Fibroblast of skin of right biceps (primary cell): Measurements from ENCODE around the gene ATP10A.

ENCODE experiments used
- DNase-seq: peaks from one replicate; pipeline ENCODE4 v3.0.0-alpha.2; 2013

The ATP10A gene

DNA sequence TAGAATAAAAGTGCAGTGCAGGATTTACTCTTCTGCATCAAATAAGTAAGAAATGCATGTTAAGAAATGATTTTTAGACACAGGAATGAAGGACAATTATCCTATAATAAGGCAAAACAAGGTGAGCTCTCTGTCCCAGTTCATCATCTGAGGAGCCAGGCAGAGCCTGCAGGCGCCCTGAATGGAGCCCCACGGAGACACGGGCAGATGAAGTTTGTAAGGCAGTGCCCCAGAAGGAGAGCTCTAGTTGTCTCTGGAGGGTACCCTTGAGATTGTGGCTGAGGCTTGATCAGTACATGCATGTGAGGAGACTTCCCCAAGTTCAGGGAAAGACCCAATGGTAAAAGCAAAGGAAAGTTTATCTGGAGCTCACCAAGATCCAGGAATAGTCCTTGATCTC, 50.3 kb downstream of the ATP10A start:
- DNase-seq, result no peak

DNA sequence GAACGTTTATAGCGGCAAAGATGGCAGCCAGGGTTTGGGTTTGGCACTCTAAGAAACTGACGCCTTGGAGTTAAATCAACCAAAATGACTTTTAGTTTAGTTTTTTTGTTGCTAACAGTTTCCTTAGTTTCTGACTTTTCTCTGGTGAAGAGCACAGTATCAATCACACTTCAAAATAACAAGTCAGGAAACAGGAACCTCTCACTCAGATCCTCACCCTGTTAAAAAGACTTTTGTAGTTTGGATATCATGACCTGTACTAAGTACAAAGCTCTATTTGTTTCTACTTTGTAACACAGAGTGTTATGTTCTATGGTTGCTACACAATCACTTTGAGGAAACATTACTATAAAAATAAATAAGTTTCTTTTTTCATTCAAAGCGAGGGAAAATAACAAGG, 51.1 kb downstream of the ATP10A start:
- DNase-seq, result no peak

DNA sequence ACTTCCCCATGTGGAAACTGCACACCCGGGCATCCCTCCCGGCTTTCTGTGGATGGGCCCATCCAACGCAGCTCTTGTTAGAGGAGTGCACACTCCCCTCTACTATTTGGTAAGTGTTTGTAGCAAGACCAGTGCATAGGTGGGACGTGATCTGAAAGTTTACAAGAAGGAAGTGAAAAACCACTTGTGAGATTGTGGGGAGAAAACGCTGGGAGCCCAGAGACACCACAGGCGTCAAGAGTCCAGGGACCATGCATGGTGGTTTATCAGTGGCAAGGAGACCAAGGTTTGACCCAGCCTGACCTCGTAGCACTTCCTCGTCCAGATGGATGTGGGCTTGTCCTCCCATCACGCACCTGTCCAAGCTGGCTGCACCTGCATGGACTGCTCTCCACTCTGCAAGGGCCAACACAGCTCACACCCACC, 51.6 kb downstream of the ATP10A start:
- no peak for DNase-seq

DNA sequence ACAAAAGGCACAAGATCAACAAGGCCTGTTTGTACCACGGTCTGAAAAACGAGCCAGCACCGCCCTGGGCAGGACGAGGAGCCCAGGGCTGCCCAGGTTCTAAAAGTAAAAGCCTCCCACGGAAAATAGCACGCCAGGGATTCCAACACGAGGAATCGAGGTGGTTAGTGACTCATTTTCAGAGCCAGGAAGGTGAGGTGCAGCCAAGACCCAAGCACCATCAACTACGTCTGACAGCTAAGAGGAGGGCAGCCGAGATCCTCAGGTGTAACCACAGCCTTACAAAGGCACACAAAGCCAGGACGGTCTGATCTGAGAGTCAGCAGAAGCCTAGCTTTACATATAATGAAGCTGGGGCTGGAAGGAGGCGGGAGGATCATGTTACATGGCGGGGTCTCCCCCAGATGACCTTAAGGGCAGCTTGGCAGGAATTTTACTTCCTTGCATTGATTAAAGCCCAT, 52.5 kb downstream of the ATP10A start:
- DNase-seq, result no peak

DNA sequence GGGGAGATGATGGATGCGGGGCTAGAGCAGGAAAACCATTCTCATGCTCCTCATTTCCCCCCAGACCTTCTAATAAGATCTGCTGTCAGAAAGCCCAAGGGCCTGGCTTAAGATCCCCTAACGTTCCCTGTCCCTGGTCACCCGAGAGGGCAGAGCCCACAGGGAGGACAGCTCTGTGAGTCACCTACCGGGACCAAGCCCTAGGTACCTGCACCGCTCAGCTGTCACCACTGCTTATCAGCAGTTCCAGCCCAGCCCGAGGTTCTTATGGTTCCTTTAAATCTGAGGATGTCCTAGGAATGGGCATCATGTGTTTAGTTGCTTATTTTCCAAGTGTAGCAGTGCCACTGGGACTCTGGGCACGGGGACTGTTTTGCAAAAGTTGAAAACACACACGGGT, 53.0 kb downstream of the ATP10A start:
- no peak for DNase-seq

DNA sequence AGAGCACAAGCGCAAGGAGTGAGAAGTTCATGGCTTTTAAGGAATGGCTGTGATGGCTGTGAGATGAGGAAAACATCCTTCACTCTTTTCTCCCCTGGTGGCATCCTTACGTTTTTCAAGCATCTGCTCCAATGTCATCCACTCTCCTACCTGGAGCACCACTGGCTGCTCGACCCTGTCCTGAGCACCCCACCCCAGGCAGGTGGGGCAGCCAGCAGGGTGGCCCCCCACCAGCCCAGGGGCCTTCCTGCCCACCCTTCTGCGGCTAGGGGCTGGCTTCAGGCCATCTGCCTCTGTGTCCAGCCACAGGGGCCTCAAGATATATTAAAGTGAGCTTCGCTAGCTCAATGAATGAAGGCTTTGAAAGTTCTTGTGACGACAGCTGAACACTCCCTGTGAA, 56.1 kb downstream of the ATP10A start:
- no peak for DNase-seq

DNA sequence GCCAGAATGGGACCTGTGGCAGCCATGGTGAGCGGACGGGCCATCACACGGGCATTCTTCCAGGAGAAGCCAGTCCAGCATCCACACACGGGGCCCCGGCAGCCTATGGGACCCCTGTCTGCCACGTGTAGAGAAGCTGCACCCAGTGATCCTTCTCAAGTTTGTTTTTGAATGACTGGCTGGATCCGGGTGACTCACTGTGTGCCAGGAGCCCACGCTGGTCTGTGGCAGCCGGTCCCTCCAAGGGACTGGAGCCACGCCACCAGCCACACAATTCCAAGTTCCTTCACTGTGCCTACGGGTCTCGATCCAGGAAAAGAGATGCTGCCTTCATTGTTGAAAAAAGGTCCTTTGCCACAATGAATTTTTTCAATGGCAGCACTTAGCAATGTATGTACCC, 58.1 kb downstream of the ATP10A start:
- DNase-seq, result no peak

DNA sequence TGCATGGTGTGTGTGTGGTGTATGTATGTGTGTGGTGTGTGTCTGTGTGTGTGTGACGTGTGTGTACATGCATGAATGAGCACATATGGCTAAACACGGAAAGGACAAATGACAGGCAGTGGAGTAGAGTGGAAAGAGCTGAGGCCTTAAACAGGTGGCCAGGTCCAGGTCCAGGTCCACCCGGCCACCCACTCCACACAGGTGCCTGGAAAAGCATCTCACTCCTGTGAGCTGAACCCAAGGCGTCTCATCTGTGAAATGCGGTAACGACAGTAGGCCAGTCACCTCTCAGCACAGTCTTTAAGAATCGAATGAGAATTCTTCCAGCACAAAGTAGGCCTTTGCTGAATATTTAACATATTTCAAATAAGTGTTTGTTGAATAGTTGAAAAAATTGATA, 58.7 kb downstream of the ATP10A start:
- no peak for DNase-seq

DNA sequence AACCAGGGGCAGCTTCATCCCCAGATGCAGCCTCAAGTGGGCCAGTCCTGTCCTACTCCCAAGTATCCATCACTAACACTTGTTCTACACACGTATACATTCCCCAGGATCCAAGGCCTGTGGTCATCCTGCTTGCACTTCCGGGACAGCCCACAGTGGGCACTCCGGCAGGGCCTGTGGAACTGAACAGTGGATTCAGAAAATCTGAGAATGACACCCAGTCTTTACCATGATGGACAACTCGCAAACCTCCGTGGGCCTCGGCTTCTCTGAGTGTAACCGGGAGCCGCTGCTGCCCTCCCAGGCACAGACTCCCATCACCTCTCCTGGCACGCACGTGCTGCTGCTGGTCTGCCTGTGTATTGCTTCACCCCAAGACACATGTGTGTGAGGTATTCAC, 59.6 kb downstream of the ATP10A start:
- DNase-seq, result no peak

DNA sequence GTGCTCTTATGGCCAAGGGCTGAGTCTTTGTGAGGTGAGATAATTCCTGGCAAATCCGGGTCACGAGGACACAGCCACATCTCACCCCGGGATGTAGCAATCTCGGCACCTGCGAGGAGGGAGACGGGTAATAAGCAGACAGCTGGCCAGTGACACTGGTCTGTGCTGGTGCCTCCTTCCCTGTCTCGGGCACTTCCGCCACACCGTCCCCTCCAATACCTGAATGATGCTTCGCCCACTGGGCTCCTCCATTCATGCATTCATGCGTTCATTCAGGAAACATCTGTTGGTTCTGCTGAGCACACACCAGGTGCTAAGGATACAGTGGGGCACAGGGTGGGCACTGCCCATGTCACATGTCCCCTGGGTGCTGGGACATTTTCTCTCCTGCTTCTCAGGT, 60.1 kb downstream of the ATP10A start:
- DNase-seq, result no peak

DNA sequence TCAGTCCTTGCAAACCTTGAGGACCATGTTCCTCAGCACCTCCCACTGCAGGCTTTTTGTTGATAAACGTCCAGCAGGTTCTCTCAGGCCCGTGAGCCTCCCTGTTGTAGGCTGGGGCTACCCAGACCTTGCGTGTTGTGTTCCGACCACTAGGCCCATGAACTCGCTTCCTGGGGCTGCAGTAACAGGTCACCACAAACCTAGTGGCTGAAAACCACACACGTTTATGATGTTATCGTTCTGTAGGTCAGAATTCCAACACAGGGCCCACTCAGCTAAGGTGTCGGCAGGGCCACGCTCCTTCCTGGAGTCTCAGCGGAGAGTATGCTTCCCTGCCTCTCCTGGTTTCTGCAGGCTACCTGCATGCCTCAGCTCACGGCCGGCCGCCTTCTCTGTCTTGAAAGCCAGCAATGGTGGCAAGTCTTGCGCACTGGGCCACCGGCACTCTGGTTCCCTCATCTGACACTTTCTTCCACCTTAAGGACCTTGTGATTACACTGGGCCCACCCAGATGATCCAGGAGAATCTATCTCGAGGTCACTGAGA, 60.8 kb downstream of the ATP10A start:
- no peak for DNase-seq

DNA sequence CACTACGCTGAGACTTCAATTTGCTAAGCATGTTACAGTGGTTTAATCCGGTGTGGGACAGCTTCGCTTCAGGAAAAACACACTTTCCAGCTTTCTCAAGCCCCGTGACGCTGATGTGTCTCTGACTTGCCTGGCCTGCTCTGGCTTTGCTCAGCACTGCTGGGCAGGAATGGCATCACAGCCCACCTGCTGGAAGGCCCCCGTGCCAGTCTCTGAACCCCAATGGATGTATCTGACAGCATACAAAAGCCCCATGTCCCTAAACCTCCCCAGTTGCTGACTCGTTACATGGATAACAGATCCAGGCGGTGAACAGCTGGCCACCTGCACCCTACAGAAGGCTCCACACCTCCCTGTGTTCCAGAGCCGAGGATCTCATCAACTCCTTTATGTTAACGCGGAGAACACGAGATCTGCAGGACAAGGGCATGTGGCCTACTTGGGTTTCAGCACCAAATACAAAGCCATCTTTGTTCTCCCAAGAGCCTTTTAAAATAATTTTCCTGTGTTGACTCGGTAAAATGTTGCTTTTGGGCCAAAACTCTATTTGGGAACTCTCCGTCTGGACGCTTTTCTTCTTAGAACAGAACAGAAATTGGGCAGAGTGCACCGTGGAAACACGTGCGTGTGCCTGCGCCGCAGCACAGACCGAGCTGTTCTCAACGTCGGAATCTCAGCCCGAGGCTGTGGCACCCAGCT, 61.4 kb downstream of the ATP10A start:
- DNase-seq, result no peak

DNA sequence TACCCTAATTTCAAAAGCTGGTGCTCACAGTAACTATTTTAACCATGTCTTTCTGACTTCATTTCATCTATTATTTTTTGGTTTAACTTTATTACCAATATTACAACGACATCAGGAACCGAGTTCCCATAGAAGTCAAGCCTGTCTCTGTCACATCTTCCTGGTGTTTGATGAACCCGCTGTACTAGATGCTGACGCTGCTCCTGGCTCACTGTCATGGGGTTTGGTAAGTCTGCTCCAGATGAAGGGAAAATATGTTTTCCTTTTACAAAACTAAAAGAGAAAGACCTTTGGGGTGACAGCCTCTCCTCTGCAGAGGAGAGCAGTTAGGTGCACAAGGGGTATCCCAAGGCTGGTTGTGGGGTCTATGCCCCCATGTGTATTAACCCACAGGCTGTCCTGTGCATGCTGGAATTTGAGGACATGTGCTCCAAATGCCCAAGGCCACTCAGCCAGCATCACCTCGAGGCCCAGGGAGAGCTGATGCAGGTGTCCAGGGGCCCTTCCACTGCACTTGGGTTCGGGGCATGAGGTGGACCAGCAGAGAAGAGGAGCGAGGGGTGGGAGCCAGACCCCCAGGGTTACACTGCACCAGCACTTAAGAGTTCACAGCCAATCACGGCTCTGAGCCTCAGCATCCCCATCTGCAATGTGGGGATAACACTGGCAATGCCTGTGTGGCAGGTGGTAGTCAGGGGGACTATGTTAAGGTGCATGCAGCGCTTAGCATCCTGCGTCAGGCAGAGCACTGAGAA, 62.2 kb downstream of the ATP10A start:
- no peak for DNase-seq

DNA sequence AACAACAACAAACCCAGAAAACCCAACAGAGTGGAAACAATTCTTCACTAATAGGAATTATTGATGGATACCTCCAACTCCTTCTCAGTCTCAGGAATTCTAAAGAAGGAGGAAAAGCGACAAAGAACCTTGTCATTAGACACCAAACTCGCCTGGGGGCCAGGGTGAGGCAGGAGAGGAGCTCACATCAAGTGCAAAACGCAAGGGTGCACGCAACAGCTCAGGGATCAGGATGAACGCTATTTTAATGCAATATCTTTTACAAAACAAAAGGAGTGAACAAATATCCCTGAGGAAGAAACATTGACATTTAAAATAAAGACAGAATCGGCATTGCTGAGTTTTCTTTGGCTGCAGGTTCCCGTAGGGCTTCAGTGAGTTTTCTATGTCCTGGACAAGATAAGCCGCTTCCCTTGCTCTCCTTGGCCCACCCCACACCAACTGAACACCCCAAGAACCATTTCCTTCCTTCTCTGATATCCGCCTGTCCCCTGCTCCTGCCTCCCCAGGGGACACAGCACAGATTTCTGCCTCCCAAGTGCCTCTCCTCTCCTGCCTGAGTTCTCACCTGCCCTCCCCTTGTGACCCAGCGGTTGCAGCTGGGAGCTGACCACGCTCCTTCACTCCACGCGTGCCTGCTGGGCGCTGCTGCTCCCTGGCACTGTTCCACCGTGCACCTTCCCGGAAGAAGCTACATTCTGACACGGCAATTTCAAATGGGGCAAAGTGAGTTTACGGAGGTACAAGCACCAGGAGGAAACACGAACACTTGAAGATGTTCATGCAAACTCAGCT, 63.0 kb downstream of the ATP10A start:
- DNase-seq, result no peak

DNA sequence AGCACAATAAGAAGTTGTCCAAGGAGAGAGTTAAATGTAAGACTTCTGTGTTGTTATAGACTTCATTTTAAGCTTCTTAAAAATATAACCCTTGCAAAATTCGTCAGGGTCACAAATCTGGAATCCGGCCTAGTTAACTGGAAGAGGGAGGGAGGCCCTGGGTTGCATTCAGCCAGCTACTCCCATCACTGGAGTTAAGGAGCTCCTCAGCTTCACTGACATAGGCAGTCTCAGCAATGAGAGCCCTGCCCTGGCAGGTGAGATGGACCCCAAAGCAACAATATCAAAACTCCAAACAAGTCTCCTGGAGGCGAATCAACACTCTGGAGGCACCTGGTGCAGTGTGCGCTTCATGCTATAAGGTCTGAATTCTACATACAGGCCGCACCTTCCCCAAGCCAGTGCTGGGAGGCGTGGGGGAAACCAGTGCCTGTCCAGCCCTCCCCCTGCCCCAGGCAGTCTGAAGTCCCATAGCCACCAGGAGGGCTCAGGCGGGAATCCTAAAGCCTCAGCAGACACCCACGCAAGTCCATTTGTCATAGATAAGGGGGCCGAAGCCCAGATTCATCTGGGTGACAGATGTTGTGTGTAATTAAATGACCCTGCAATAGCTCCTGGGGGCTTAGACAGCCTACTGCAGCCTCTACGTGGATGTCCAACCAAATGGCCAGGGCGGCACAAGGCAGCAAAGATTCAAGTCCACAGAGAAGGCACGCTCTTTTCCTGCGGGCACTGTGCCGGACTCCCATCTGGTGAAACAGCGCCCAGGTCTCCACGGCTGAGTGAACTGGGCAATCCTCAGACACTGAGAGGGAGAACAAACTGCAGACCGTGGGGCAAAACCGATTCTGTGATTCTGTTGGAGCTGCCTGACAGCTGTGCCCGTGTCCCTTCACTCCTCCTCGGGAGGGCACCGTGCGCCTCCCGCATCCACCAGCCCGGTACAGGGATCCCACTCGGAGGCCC, 64.9 kb downstream of the ATP10A start:
- DNase-seq, result no peak

DNA sequence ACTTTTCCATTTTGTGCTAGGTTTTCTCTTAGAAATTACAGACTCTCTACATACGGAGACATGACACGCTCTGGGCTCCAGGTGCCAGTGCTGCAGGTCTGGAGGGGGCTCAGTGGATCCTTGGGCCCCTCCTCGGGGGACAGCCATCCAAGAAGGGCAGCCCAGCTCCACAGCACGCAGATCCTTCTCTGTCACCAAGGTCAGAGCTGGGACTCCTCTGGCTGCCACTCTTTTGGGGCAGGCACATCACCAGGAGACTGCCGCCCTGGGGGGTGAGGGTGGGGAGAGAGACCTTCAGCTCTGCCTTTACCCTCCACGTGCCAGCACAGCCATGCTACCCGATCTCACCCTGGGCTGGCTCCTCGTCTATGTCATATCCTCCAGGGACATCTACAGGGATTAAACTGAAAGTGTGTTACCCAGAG, 65.6 kb downstream of the ATP10A start:
- no peak for DNase-seq

DNA sequence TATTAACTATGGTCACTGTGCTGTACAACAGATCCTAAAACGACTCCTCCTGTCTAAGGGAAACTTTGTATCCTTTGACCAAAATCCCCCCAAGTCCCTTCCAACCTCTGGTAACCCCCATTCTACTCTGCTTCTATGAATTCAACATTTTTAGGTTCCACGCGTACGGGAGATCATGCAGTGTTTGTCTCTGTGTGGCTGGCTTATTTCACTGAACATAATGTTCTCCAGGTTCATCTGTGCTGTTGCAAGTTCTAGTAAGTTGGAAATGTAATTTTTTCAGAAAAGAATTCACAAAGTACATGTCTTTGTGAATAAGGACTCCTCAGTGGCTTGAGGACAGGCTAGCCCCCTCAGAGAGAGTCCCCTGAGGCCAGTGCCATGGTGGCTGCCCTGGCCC, 66.1 kb downstream of the ATP10A start:
- DNase-seq, result no peak

DNA sequence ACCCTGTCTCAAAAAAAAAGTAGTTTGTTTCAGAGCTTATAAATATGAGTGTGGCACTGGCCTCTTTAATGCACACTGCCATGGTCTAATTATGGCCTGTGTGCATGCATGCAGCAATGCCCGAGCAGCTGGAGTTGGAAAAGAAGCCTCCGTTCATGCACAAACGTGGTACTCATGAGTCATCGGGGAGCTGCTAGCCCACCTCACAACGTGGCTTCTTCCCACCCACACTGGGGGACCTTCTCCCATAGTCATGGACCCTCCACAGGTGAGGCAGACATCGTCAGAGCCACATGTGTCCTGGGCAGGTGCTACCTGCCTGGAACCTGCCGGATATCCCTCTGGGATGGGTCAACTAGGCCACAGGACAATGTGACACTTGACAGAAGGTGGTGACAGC, 66.7 kb downstream of the ATP10A start:
- DNase-seq, result no peak

DNA sequence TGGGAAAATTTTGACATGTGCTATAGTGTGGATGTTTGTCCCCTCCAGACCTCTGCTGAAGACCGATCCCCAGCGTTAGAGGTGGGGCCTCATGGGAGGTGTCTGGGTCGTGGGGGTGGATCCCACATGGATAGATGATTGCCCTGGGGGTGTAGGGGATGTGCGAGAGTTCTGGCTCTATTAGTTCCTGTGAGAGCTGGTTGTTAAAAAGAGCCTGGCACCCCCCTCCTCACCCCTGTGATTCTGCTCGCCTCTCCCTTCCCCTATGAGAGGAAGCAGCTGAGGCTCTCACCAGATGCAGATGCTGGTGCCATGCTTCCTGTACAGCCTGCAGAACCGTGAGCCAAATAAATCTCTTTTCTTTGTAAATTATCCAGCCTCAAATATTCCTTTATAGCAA, 67.4 kb downstream of the ATP10A start:
- DNase-seq, result no peak

DNA sequence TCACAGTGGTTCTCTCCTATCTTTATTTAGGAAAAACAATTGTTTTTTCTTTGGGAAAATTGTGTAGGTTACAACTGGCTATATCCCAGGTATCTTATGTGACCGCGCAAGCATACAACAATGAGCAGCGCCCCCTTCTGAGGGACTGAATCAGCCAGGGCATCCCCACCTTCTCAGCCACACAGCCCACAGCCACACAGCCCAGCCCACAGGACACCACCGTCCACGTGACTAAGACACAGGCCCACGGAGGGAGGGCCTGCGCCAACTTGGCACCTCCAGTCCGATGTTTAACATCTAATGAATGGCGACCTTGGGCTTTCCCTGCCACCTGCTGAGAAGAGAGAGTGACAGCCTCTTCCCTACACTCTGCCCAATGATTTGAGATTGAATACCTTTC, 68.1 kb downstream of the ATP10A start:
- no peak for DNase-seq

DNA sequence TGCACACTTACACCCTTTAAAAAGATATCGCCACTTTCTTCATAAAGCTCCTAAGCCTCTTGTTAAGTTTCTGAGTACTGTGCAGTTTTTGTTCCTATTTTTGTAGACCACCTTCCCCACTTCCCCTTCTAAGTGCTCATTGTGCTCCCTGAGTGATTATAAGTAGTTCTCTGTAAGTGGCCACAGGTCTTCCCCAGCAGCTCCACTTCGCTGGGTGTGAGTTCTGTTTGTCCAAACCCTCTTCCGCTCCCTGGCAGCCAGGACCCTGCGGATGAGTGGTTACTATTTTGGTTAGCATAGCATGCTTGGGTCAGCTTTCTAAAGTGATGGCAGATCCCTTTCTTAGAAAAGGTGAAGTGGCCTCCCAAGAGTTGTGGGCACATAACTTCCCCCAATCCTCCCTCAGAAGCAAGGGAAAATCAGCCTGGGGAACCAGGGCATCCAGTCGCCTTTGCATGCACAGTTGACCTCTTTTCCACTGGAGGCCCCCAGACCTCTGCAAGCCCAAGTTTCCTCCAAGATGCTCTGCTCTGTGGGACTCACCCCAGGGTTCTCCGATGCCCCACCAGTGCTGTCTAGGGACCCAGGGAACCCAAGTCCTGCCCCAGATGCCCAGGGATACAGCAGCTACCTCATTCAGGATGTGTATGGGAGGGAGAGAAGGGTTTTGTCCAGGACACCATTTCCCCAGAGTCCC, 69.6 kb downstream of the ATP10A start:
- no peak for DNase-seq

DNA sequence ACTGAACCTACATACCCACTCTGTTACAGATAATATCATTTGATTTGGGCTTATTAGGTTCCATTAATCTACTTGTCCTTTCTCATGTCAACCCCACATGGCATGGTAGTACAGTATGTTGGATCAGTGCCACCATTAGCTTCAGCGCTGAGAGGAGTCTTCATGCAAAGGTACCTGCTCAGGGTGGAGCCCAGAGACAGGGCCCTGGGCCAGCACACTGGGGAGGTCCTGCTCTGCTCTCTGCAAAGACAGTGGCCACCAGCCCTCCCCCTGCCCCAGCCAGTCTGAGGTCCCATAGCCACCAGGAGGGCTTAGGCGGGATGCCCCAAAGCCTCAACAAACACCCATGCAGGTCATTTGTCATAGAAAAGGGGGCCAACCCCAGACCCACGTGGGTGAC, 71.0 kb downstream of the ATP10A start:
- DNase-seq, result no peak
